ENCODE measurements around the gene JAGN1. TPM values are rescaled to one million over a fixed set of nuclear protein-coding genes. Genes with fewer than 3 reads are reported as not detected.

The JAGN1 gene
- total RNA-seq, 1 experiment from 2014 or later, result 19.9 TPM

DNA sequence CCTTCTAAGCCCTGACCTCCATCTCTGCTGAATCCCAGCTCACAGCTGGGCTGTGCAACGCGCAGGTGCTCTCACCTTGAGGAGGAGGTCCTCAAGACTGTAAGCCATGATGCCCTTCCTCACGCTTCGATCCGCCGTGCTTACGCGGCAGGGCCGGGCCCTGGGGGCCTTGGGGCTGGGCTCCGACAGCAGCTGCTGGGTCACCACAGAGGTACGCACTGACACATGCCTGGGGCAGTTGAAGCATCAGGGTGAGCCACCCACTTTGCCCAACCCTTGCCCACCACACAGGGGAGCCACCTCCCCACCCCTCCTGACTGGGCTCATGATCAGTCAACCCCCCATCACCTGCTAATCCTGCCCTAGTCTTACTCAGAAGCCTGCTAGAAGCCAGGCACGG, 13.4 kb upstream of the JAGN1 start:
- intact Hi-C loops (cut with micrococcal nuclease; ENCODE audit: unreplicated experiment) (no loop called here), in situ Hi-C loops (cut with HindIII; ENCODE audit: low pct_unique_long_range_greater_than_20kb, low sequenced_read_pairs) (no loop called here)
- Histone ChIP-seq H3K4me1 (ENCODE audit: control insufficient read depth, insufficient read depth, low read length) (no peaks in the 10 kb centered on the region), H3K36me3 (ENCODE audit: control insufficient read depth, insufficient read depth, low read length) (no peaks in the 10 kb centered on the region), H3K27me3 (ENCODE audit: control insufficient read depth, insufficient read depth, low read length) (no peaks in the 10 kb centered on the region), H3K4me3 (ENCODE audit: low read depth in 2 of 2, low read length in 2 of 2) (no peak overlapping the region), H3K27ac (ENCODE audit: low read length) (no peak overlapping the region), H3K9me3 (ENCODE audit: control insufficient read depth, insufficient read depth, low read depth, low read length) (no peaks in the 10 kb centered on the region)
- ATAC-seq (no peak), DNase-seq (ENCODE audit: low read depth, low spot score) (no peak)
- BruUV-seq (replicated peaks), result no TSS peak
- ChIA-PET POLR2A (no interaction called here), CTCF (no interaction called here)
- TF ChIP-seq, protein P1, sequence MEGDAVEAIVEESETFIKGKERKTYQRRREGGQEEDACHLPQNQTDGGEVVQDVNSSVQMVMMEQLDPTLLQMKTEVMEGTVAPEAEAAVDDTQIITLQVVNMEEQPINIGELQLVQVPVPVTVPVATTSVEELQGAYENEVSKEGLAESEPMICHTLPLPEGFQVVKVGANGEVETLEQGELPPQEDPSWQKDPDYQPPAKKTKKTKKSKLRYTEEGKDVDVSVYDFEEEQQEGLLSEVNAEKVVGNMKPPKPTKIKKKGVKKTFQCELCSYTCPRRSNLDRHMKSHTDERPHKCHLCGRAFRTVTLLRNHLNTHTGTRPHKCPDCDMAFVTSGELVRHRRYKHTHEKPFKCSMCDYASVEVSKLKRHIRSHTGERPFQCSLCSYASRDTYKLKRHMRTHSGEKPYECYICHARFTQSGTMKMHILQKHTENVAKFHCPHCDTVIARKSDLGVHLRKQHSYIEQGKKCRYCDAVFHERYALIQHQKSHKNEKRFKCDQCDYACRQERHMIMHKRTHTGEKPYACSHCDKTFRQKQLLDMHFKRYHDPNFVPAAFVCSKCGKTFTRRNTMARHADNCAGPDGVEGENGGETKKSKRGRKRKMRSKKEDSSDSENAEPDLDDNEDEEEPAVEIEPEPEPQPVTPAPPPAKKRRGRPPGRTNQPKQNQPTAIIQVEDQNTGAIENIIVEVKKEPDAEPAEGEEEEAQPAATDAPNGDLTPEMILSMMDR (IDR thresholded peaks at IDR 0.05), result no peak
- no peak for TF ChIP-seq TCF7L2 (IDR thresholded peaks at IDR 0.05; ENCODE audit: low read depth, low read length)
- no peak for TF ChIP-seq POLR2AphosphoS5 (IDR thresholded peaks at IDR 0.05; ENCODE audit: low read depth, low read length)
- no peak for TF ChIP-seq SIN3A (IDR thresholded peaks at IDR 0.05; ENCODE audit: borderline replicate concordance, insufficient read depth, low read depth, low read length)
- TF ChIP-seq, protein P2, sequence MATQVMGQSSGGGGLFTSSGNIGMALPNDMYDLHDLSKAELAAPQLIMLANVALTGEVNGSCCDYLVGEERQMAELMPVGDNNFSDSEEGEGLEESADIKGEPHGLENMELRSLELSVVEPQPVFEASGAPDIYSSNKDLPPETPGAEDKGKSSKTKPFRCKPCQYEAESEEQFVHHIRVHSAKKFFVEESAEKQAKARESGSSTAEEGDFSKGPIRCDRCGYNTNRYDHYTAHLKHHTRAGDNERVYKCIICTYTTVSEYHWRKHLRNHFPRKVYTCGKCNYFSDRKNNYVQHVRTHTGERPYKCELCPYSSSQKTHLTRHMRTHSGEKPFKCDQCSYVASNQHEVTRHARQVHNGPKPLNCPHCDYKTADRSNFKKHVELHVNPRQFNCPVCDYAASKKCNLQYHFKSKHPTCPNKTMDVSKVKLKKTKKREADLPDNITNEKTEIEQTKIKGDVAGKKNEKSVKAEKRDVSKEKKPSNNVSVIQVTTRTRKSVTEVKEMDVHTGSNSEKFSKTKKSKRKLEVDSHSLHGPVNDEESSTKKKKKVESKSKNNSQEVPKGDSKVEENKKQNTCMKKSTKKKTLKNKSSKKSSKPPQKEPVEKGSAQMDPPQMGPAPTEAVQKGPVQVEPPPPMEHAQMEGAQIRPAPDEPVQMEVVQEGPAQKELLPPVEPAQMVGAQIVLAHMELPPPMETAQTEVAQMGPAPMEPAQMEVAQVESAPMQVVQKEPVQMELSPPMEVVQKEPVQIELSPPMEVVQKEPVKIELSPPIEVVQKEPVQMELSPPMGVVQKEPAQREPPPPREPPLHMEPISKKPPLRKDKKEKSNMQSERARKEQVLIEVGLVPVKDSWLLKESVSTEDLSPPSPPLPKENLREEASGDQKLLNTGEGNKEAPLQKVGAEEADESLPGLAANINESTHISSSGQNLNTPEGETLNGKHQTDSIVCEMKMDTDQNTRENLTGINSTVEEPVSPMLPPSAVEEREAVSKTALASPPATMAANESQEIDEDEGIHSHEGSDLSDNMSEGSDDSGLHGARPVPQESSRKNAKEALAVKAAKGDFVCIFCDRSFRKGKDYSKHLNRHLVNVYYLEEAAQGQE (IDR thresholded peaks at IDR 0.05; ENCODE audit: insufficient read depth in 1 of 2, low read depth in 2 of 2, low read length in 1 of 2), result no peak

DNA sequence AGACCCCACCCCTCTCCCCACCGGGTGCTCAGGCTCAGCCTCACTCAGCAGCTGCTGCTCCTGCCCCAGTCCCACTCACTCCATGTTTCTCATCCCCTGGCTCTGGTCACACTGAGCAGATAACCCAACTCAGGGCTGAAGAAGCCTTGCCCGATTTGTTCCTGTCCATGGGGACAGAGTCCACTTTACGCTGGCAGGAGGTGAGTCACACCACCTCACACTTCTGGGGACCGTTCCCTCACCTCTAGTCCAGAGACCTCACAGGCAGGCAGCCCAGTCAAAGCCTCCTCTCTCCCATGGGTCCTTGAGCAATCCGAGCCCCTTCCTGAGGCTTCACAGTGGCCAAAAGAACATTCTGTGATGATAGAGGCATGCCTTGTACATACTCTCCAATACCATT, 11.7 kb upstream of the JAGN1 start:
- Histone ChIP-seq H3K27me3 (ENCODE audit: control insufficient read depth, insufficient read depth, low read length) (no peaks in the 10 kb centered on the region), H3K36me3 (ENCODE audit: control insufficient read depth, insufficient read depth, low read length) (no peaks in the 10 kb centered on the region), H3K4me3 (ENCODE audit: low read depth in 2 of 2, low read length in 2 of 2) (no peak overlapping the region), H3K4me1 (ENCODE audit: control insufficient read depth, insufficient read depth, low read length) (no peaks in the 10 kb centered on the region), H3K27ac (ENCODE audit: low read length) (no peak overlapping the region), H3K9me3 (ENCODE audit: control insufficient read depth, insufficient read depth, low read depth, low read length) (no peaks in the 10 kb centered on the region)
- no peak for TF ChIP-seq POLR2AphosphoS5 (IDR thresholded peaks at IDR 0.05; ENCODE audit: low read depth, low read length)
- TF ChIP-seq SIN3A (IDR thresholded peaks at IDR 0.05; ENCODE audit: borderline replicate concordance, insufficient read depth, low read depth, low read length), result no peak
- TF ChIP-seq, protein P1 (IDR thresholded peaks at IDR 0.05), result no peak
- TF ChIP-seq TCF7L2 (IDR thresholded peaks at IDR 0.05; ENCODE audit: low read depth, low read length), result no peak
- TF ChIP-seq, protein P2 (IDR thresholded peaks at IDR 0.05; ENCODE audit: insufficient read depth in 1 of 2, low read depth in 2 of 2, low read length in 1 of 2), result no peak
- ChIA-PET CTCF (interaction anchor here (0.6 kb wide), 1 partner anchor 52 kb away, joined by 5 read pairs; no protein-coding TSS in a partner anchor), POLR2A (no interaction called here)
- in situ Hi-C loops (cut with HindIII; ENCODE audit: low pct_unique_long_range_greater_than_20kb, low sequenced_read_pairs), result no loop called here
- no peak for ATAC-seq
- no TSS peak for BruUV-seq (replicated peaks)
- intact Hi-C loops (cut with micrococcal nuclease; ENCODE audit: unreplicated experiment), result no loop called here
- DNase-seq (ENCODE audit: low read depth, low spot score), result no peak
